Fibroblast of the aortic adventitia (primary cell): ENCODE data around the gene DRC3. TPM values are rescaled to one million over a fixed set of nuclear protein-coding genes. Genes with fewer than 3 reads are reported as not detected.

Experiments
- DNase-seq: peaks from one replicate; pipeline ENCODE4 v3.0.0-alpha.2; 2010; ENCODE audit warnings: low read depth
- H3K4me3 ChIP-seq: 2 replicates; pipeline ENCODE4 v1.5.1; 2011; ENCODE audit warnings: low read depth, mild to moderate bottlenecking, control low read depth, low read length, moderate library complexity
- total RNA-seq: library from RNA; depleted of rRNA; stranded (reverse); fragments of >200 nt; gene quantifications from 2 replicates; pipeline ENCODE4 v1.2.3, GENCODE V29; 2012; ENCODE audit warnings: low replicate concordance
- TF ChIP-seq, protein P1 (sequence below): IDR thresholded peaks from 2 replicates; pipeline ENCODE4 v1.5.1; 2011; ENCODE audit warnings: mild to moderate bottlenecking, low read length, control low read depth, inconsistent platforms; ENCODE audit not compliant: insufficient read depth

Gene DRC3
- total RNA-seq, 1 donor, result 1.8 TPM

DNA sequence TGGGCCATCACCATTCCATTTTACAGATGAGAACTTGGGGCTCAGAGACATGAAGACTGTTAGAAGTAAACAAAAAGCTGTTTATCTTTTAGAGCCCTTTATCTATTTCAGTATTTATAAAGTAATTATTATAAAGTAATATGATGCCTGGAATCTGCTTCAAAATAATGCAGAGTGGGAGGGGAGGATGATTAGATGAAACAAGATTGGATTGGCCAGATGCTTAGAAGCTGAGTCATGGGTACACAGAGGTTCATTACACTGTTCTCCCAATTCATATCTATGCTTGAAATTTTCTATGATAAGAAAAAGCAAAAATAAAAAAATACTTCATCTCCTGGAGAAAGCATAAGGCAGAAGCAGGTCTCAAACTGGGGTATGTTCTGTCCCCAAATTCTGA, 29.8 kb upstream of the DRC3 start:
- H3K4me3 ChIP-seq, result no peak overlapping the region
- TF ChIP-seq, protein P1, sequence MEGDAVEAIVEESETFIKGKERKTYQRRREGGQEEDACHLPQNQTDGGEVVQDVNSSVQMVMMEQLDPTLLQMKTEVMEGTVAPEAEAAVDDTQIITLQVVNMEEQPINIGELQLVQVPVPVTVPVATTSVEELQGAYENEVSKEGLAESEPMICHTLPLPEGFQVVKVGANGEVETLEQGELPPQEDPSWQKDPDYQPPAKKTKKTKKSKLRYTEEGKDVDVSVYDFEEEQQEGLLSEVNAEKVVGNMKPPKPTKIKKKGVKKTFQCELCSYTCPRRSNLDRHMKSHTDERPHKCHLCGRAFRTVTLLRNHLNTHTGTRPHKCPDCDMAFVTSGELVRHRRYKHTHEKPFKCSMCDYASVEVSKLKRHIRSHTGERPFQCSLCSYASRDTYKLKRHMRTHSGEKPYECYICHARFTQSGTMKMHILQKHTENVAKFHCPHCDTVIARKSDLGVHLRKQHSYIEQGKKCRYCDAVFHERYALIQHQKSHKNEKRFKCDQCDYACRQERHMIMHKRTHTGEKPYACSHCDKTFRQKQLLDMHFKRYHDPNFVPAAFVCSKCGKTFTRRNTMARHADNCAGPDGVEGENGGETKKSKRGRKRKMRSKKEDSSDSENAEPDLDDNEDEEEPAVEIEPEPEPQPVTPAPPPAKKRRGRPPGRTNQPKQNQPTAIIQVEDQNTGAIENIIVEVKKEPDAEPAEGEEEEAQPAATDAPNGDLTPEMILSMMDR, result no peak
- DNase-seq, result peak; percentile 72

DNA sequence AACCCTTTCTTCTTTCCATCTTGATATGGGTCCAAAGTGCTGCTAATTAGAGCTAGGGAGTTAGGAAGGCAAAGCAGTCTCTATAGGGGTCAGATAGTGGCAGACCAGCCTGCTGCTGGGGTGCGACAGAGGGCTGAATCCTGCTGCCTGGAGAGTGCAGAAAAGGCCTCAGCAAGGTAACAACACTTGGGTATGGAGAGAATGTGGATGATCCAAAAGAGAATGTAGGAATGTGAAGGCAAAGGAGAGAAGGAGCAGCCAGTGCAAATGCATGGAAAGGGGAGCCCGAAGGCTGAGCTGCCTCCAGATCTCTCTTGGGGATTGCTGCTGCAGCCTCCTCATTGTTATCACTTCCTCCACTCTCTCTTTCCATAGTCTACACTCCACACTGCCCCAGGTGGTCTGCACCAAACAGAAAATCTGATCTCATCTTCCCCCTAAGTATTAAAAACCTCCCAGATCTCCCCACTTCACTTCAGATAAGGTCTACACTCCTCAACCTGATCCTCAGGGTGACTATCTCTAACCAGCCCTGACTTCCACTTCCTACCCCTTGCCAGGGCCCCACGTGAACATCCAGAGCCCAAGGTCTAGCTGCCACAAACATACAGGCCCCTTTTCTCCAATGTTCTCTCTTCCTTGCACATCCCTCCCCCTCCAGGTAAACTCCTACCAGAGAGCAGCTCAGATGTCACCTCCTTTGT, 29.2 kb upstream of the DRC3 start:
- no peak overlapping the region for H3K4me3 ChIP-seq
- TF ChIP-seq, protein P1, result peak; percentile 1
- DNase-seq, result no peak

DNA sequence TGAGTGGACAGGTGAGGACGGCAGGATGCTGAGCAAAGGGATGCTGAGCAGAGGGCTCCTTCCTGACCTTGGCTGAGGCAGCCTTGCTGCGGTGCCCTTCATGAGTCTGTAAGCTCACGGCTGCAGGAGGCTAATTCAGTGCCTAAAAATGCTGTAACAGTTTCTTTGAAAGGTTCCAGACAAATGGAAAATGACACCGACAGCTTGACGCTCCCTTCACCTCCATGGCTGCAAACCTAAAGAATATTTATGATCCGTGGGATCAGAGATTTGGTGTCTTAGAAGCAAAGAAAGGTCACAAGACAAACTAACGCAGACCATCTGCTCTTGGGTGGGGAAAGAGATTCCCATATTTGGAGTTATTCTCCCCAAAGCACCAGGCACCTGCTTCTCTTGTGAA, 28.4 kb upstream of the DRC3 start:
- DNase-seq, result no peak
- TF ChIP-seq, protein P1, result no peak
- H3K4me3 ChIP-seq, result no peak overlapping the region

DNA sequence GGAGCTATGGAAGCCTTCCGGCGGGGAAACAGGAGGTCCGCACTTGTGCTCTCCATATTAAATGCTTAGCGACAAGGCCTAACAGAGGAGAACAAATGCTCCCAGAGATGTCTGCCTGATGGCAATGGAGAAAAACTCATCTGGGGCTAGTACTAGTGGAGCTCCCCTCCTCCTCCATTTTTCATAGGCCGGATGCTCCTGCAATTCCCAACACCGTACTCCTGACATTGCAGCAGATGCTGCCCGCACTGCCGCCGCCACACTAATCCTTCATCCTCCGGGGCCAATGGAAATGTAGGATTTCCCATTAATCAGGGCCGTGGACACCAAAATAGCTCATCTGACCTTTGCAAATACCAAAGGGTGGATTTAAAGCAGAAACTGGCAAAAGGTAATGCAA, 27.9 kb upstream of the DRC3 start:
- H3K4me3 ChIP-seq, result no peak overlapping the region
- TF ChIP-seq, protein P1, result no peak
- DNase-seq, result no peak

DNA sequence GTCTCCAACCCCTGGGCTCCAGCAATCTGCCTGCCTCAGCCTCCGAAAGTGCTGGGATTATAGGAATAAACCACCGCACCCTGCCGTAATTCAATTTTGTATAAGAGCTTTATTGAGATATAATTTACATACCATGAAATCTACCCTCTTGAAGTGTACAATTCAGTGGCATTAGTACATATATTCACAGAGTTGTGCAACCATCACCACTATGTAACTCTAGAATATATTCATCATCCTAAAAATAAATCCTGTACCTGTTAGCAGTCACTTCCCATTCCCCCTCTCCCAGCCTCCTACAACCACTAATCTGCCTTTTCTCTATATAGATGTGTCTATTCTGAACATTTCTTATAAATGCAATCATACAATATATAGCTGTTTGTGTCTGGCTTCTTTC, 26.6 kb upstream of the DRC3 start:
- H3K4me3 ChIP-seq, result no peak overlapping the region
- TF ChIP-seq, protein P1, result no peak
- DNase-seq, result no peak

DNA sequence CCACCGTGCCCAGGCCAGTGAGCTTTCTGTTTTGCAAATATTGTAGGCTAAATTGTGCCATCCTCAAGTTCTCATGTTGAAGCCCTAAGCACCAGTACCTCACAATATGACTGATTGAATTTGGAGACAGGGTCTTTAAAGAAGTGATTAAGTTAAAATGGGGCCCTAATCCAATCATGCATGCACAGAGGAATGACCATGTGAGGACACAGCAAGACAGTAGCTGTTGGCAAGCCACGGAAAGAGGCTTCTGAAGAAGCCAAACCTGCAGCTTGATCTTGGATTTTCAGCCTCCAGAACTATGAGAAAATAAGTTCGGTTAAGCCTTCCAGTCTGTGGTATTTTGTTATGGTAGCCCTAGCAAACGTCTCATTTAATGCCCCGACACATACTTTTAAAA, 25.4 kb upstream of the DRC3 start:
- H3K4me3 ChIP-seq, result no peak overlapping the region
- no peak for DNase-seq
- TF ChIP-seq, protein P1, result no peak

DNA sequence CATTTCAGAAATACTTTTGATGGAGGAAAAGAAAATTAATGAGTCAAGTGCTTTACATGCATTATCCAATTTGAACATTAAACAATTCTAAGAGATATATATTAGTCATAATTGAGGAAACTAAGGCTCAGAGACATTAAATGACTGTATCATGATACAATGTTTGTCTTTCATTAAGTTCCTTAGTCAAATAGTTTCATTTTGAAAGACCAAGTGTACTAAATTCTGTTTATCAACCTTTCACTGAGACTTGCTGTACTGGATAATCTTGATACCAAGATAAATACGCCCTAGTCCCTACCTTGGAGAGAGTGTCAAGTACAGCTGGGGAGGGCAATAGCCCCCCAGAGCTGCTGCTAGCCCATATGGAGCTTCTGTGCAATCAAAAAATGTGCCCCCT, 24.7 kb upstream of the DRC3 start:
- H3K4me3 ChIP-seq, result no peak overlapping the region
- DNase-seq, result no peak
- TF ChIP-seq, protein P1, result no peak
